Trophoblast cell (in vitro differentiated cells and primary cell): ENCODE data around the gene XYLT1.

Experiments
- DNase-seq, 2 donors: peaks; one replicate each; pipeline ENCODE4 v3.0.0-alpha.2; 2016
- H2AFZ ChIP-seq: 2 replicates; pipeline ENCODE4 v1.6.1; 2013; ENCODE audit warnings: low read length, moderate library complexity, mild to moderate bottlenecking; ENCODE audit not compliant: insufficient read depth, poor library complexity
- H2AK5ac ChIP-seq: 2 replicates; pipeline ENCODE4 v1.6.1; 2013; ENCODE audit warnings: mild to moderate bottlenecking, low read length
- H2BK120ac ChIP-seq: 2 replicates; pipeline ENCODE4 v1.6.1; 2013; ENCODE audit warnings: low read length, mild to moderate bottlenecking, moderate library complexity; ENCODE audit not compliant: insufficient read depth, poor library complexity
- H2BK12ac ChIP-seq: 2 replicates; pipeline ENCODE4 v1.6.1; 2013; ENCODE audit warnings: mild to moderate bottlenecking, low read length, moderate library complexity
- H2BK5ac ChIP-seq: 2 replicates; pipeline ENCODE4 v1.6.1; 2013; ENCODE audit warnings: low read length, low read depth, moderate library complexity, mild to moderate bottlenecking; ENCODE audit not compliant: poor library complexity
- H3K14ac ChIP-seq: 2 replicates; pipeline ENCODE4 v1.6.1; 2013; ENCODE audit warnings: mild to moderate bottlenecking, low read length
- H3K18ac ChIP-seq: 2 replicates; pipeline ENCODE4 v1.6.1; 2013; ENCODE audit warnings: mild to moderate bottlenecking, low read length
- H3K23ac ChIP-seq: 2 replicates; pipeline ENCODE4 v1.6.1; 2013; ENCODE audit warnings: low read length
- H3K27ac ChIP-seq: 2 replicates; pipeline ENCODE4 v1.5.1; 2013; ENCODE audit warnings: low read depth, mild to moderate bottlenecking, inconsistent platforms, low read length, moderate library complexity
- H3K27me3 ChIP-seq: 2 replicates; pipeline ENCODE4 v1.6.1; 2013; ENCODE audit warnings: inconsistent platforms, mild to moderate bottlenecking, low read length, moderate library complexity; ENCODE audit not compliant: insufficient read depth
- H3K36me3 ChIP-seq, 2 experiments: 1 replicate in 1 of 2; 2 replicates in 1 of 2; pipeline ENCODE4 v1.6.1; 2013; ENCODE audit warnings: low read length in 2 of 2, mild to moderate bottlenecking in 2 of 2, moderate library complexity in 1 of 2; ENCODE audit not compliant: insufficient read depth in 2 of 2, control insufficient read depth in 1 of 2
- H3K4ac ChIP-seq: 2 replicates; pipeline ENCODE4 v1.6.1; 2013; ENCODE audit warnings: low read depth, mild to moderate bottlenecking, low read length, moderate library complexity
- H3K4me1 ChIP-seq, 2 experiments: 1 replicate in 1 of 2; 2 replicates in 1 of 2; pipeline ENCODE4 v1.6.1; 2013; ENCODE audit warnings: low read length in 2 of 2, mild to moderate bottlenecking in 2 of 2, moderate library complexity in 1 of 2; ENCODE audit not compliant: insufficient read depth in 2 of 2, control insufficient read depth in 1 of 2
- H3K4me2 ChIP-seq: 2 replicates; pipeline ENCODE4 v1.6.1; 2013; ENCODE audit warnings: inconsistent platforms, mild to moderate bottlenecking, low read length, moderate library complexity
- H3K4me3 ChIP-seq: 2 replicates; pipeline ENCODE4 v1.5.1; 2013; ENCODE audit warnings: mild to moderate bottlenecking, low read depth, low read length, inconsistent platforms
- H3K79me1 ChIP-seq: one replicate; pipeline ENCODE4 v1.6.1; 2013; ENCODE audit warnings: low read length
- H3K79me2 ChIP-seq: 2 replicates; pipeline ENCODE4 v1.6.1; 2013; ENCODE audit warnings: low read length, mild to moderate bottlenecking; ENCODE audit not compliant: control insufficient read depth, insufficient read depth, poor library complexity
- H3K9ac ChIP-seq: 2 replicates; pipeline ENCODE4 v1.6.1; 2013; ENCODE audit warnings: mild to moderate bottlenecking, low read length
- H3K9me3 ChIP-seq: 2 replicates; pipeline ENCODE4 v1.6.1; 2013; ENCODE audit warnings: low read depth, mild to moderate bottlenecking, control low read depth, inconsistent platforms, low read length; ENCODE audit not compliant: insufficient read depth
- H4K12ac ChIP-seq: 2 replicates; pipeline ENCODE4 v1.6.1; 2013; ENCODE audit warnings: low read depth, mild to moderate bottlenecking, low read length, moderate library complexity
- H4K8ac ChIP-seq: 2 replicates; pipeline ENCODE4 v1.6.1; 2013; ENCODE audit warnings: low read depth, mild to moderate bottlenecking, low read length, moderate library complexity
- H4K91ac ChIP-seq: one replicate; pipeline ENCODE4 v1.6.1; 2013; ENCODE audit warnings: low read depth, mild to moderate bottlenecking, low read length, moderate library complexity
- WGBS: extraction: QIAGEN DNeasy Blood & Tissue Kit; methylation state at CpG from one replicate; pipeline ENCODE4 v1.1.7; 2013; ENCODE audit warnings: missing lambda C conversion rate; ENCODE audit not compliant: insufficient read length, insufficient coverage; ENCODE audit errors: extremely low coverage; 5-methylcytosine and 5-hydroxymethylcytosine counted together

Gene XYLT1

DNA sequence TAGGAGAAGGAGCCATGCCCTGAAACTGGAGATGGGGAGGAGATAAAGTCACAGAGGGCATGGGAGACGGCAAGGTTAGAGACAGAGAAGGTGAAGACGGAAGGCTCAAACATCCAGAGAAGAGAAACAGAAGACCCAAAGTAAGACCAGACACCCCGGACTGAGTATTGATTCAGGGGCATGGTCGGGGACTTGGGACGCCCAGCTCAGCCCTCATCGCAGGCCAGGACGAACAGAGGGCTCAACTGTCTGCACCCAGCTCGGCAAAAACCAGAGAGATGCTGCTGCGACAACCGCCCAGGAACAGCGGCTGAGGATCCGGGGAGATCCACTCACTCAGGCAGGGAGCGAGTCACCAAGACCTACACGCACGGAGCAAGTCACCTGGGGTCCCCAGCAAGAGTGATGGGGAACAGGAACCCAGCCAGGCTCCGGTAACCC lies 999 bp downstream of the XYLT1 start:
- H3K18ac ChIP-seq, result peak overlapping the region; percentile 3
- peak in 1 of 2 donors; percentile 28 for DNase-seq
- H3K4me2 ChIP-seq, result peak overlapping the region; percentile 83
- H3K9ac ChIP-seq, result peak overlapping the region; percentile 37
- H4K91ac ChIP-seq, result no peak overlapping the region
- no peak overlapping the region for H3K27ac ChIP-seq
- H4K8ac ChIP-seq, result no peak overlapping the region
- no peaks in the 10 kb centered on the region for H3K36me3 ChIP-seq
- no CpG with 5 or more reads among the region's 16 CpGs for WGBS
- peaks cover 3% of the 10 kb centered on the region for H3K79me1 ChIP-seq
- H3K4me3 ChIP-seq, result peak overlapping the region; percentile 77
- no peak overlapping the region for H3K23ac ChIP-seq
- peaks cover 3% of the 10 kb centered on the region for H3K27me3 ChIP-seq
- peak overlapping the region; percentile 40 for H3K4ac ChIP-seq
- H3K79me2 ChIP-seq, result peaks cover 6% of the 10 kb centered on the region
- H2AFZ ChIP-seq, result no peak overlapping the region
- peaks cover 21 to 27% of the 10 kb centered on the region in 2 experiments for H3K4me1 ChIP-seq
- H2BK12ac ChIP-seq, result no peak overlapping the region
- H2BK120ac ChIP-seq, result no peak overlapping the region
- H3K14ac ChIP-seq, result peak overlapping the region; percentile 7
- H2BK5ac ChIP-seq, result peak overlapping the region; percentile 15
- no peak overlapping the region for H4K12ac ChIP-seq
- H2AK5ac ChIP-seq, result no peak overlapping the region
- no peaks in the 10 kb centered on the region for H3K9me3 ChIP-seq

- Histone ChIP-seq H3K4me3 (no peak overlapping the region), H4K8ac (no peak overlapping the region), H2BK120ac (no peak overlapping the region), H3K27me3 (peaks cover 3% of the 10 kb centered on the region), H2AK5ac (no peak overlapping the region), H4K12ac (no peak overlapping the region), H3K79me2 (peaks cover 6% of the 10 kb centered on the region), H3K79me1 (peaks cover 3% of the 10 kb centered on the region), H3K4ac (no peak overlapping the region), H3K14ac (no peak overlapping the region), H3K23ac (no peak overlapping the region), H3K9me3 (no peaks in the 10 kb centered on the region), H3K4me1 (peaks cover 17 to 23% of the 10 kb centered on the region in 2 experiments), H3K4me2 (peak overlapping the region; percentile 83), H3K9ac (no peak overlapping the region), H2BK5ac (no peak overlapping the region), H3K18ac (no peak overlapping the region), H4K91ac (no peak overlapping the region), H3K36me3 (no peaks in the 10 kb centered on the region), H3K27ac (no peak overlapping the region), H2BK12ac (no peak overlapping the region), H2AFZ (no peak overlapping the region)
- DNase-seq, result peak; percentile 37 to 60
- no CpG with 5 or more reads among the region's 18 CpGs for WGBS
Measured at GRCh38 chr16:17469011-17469740, 1.6 kb downstream of the XYLT1 start.

GRCh38 chr16:17468611-17469010 lies 2.1 kb downstream of the XYLT1 start:
- no peak overlapping the region for H2AK5ac ChIP-seq
- H3K14ac ChIP-seq, result no peak overlapping the region
- no peak overlapping the region for H4K91ac ChIP-seq
- no peak for DNase-seq
- H3K36me3 ChIP-seq, result no peaks in the 10 kb centered on the region
- no peak overlapping the region for H4K8ac ChIP-seq
- peaks cover 6% of the 10 kb centered on the region for H3K79me2 ChIP-seq
- H3K27ac ChIP-seq, result no peak overlapping the region
- H3K4me1 ChIP-seq, result peaks cover 15 to 21% of the 10 kb centered on the region in 2 experiments
- H3K4ac ChIP-seq, result no peak overlapping the region
- H3K4me3 ChIP-seq, result no peak overlapping the region
- no peak overlapping the region for H2AFZ ChIP-seq
- H3K9ac ChIP-seq, result no peak overlapping the region
- H3K9me3 ChIP-seq, result no peaks in the 10 kb centered on the region
- no peak overlapping the region for H4K12ac ChIP-seq
- no peak overlapping the region for H3K18ac ChIP-seq
- peaks cover 3% of the 10 kb centered on the region for H3K79me1 ChIP-seq
- H3K27me3 ChIP-seq, result peaks cover 3% of the 10 kb centered on the region
- H2BK12ac ChIP-seq, result no peak overlapping the region
- no peak overlapping the region for H2BK5ac ChIP-seq
- no CpG with 5 or more reads among the region's 7 CpGs for WGBS
- peak overlapping the region; percentile 83 for H3K4me2 ChIP-seq
- no peak overlapping the region for H3K23ac ChIP-seq
- no peak overlapping the region for H2BK120ac ChIP-seq

GRCh38 chr16:17467923-17468540 lies 2.7 kb downstream of the XYLT1 start:
- peak in 1 of 2 donors; percentile 47 for DNase-seq
- H2BK5ac ChIP-seq, result no peak overlapping the region
- peaks cover 3% of the 10 kb centered on the region for H3K27me3 ChIP-seq
- no peak overlapping the region for H3K4me3 ChIP-seq
- H3K4me2 ChIP-seq, result no peak overlapping the region
- no CpG with 5 or more reads among the region's 6 CpGs for WGBS
- H3K27ac ChIP-seq, result no peak overlapping the region
- H3K23ac ChIP-seq, result no peak overlapping the region
- H4K8ac ChIP-seq, result no peak overlapping the region
- H3K36me3 ChIP-seq, result no peaks in the 10 kb centered on the region
- H4K91ac ChIP-seq, result no peak overlapping the region
- H3K14ac ChIP-seq, result no peak overlapping the region
- peaks cover 15 to 21% of the 10 kb centered on the region in 2 experiments for H3K4me1 ChIP-seq
- H2AK5ac ChIP-seq, result no peak overlapping the region
- no peak overlapping the region for H2BK120ac ChIP-seq
- no peak overlapping the region for H2BK12ac ChIP-seq
- H3K9ac ChIP-seq, result no peak overlapping the region
- H2AFZ ChIP-seq, result no peak overlapping the region
- no peak overlapping the region for H4K12ac ChIP-seq
- H3K9me3 ChIP-seq, result no peaks in the 10 kb centered on the region
- H3K79me1 ChIP-seq, result peaks cover 3% of the 10 kb centered on the region
- peaks cover 6% of the 10 kb centered on the region for H3K79me2 ChIP-seq
- no peak overlapping the region for H3K4ac ChIP-seq
- no peak overlapping the region for H3K18ac ChIP-seq
